ENCODE data around the gene KCTD19.
A peak's percentile ranks its signal among the peaks of the same experiment; 100 is the strongest.

KCTD19 gene

DNA sequence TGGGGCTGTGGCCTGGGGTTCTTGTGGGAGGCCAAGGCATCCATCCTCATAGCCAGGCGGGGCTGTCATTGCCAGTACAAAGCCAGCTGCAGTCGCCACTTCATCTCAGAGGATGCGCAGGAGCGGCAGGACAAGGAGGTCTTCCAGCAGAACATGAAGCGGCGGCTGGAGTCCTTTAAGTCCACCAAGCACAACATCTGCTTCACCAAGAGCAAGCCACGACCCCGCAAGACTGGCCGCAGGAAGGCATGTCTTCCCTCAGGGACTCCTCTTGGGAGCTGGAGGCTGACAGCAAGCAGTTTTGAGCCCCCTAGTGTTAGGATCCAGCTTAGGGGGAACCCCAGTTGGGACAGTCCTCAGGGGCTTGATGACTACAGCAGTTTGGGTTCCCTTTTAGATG is 62.3 kb downstream of the KCTD19 start:
- H3K27me3 ChIP-seq (replicated peaks in 2 of 5; ENCODE audit: control insufficient read depth in 4 of 5, insufficient read depth in 5 of 5, low read length in 4 of 5), result peaks cover 0 to 3% (median 0%) of the 10 kb centered on the region in 5 experiments
- H3K4me1 ChIP-seq (ENCODE audit: control extremely low read depth in 1 of 4, control insufficient read depth in 4 of 4, insufficient read depth in 4 of 4, low read length in 3 of 4), result peaks cover 0 to 3% (median 0%) of the 10 kb centered on the region in 4 experiments
- H3K9me3 ChIP-seq (ENCODE audit: control extremely low read depth in 1 of 5, control insufficient read depth in 4 of 5, insufficient read depth in 2 of 5, low read depth in 1 of 5, low read length in 4 of 5), result no peaks in the 10 kb centered on the region
- CTCF ChIA-PET, result interaction anchor here (0.7 to 3.1 kb wide), 11 partner anchors 9 to 164 kb away, joined by 3 to 9 read pairs (median 5); partner anchors contain the start of genes FHOD1 and SLC9A5
- peak in 1 of 3 donors; percentile 28 for DNase-seq
- 94% methylated on average over 9 of the region's 9 CpGs for WGBS (ENCODE audit: insufficient coverage)
- no peak overlapping the region for H3K4me3 ChIP-seq (ENCODE audit: control insufficient read depth in 1 of 7, extremely low read depth in 1 of 7, insufficient read depth in 4 of 7, low read depth in 2 of 7, low read length in 6 of 7)
- POLR2A ChIA-PET, result interaction anchor here (0.5 kb wide), 1 partner anchor 16 kb away, joined by 3 read pairs; no protein-coding TSS in a partner anchor
- H3K27ac ChIP-seq (ENCODE audit: insufficient read depth in 1 of 2, low read depth in 1 of 2, low read length in 2 of 2, poor library complexity in 1 of 2, severe bottlenecking in 2 of 2), result no peak overlapping the region
- H3K36me3 ChIP-seq (ENCODE audit: control insufficient read depth in 4 of 4, insufficient read depth in 4 of 4, low read length in 3 of 4), result no peaks in the 10 kb centered on the region

DNA sequence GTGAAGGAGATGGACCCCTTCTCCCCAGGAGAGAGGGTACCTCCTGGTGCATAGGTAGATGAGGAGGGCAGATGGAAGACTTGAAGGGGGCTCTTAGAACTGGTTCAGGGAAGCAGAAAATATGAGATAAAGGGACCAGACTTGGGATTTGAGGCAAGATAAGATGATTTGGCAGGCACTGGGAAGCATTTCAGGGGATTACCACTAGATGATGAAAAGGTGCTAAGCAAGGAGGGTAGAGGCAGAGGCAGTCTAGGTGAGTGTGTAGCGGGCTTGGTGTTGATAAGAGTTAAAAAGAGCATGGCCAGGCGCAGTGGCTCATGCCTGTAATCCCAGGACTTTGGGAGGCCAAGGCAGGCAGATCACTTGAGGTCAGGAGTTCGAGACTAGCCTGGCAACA is 63.3 kb downstream of the KCTD19 start:
- WGBS (ENCODE audit: insufficient coverage), result 97% methylated on average over 3 of the region's 3 CpGs
- no peak overlapping the region for H3K27ac ChIP-seq (ENCODE audit: insufficient read depth in 1 of 2, low read depth in 1 of 2, low read length in 2 of 2, poor library complexity in 1 of 2, severe bottlenecking in 2 of 2)
- POLR2A ChIA-PET, result no interaction called here
- H3K4me1 ChIP-seq (ENCODE audit: control extremely low read depth in 1 of 4, control insufficient read depth in 4 of 4, insufficient read depth in 4 of 4, low read length in 3 of 4), result peaks cover 0 to 3% (median 0%) of the 10 kb centered on the region in 4 experiments
- DNase-seq, result no peak
- CTCF ChIA-PET, result interaction anchor here (1.1 to 3.1 kb wide), 8 partner anchors 11 to 165 kb away, joined by 3 to 9 read pairs (median 5); partner anchors contain the start of genes FHOD1 and SLC9A5
- peaks cover 0 to 3% (median 0%) of the 10 kb centered on the region in 5 experiments for H3K27me3 ChIP-seq (replicated peaks in 2 of 5; ENCODE audit: control insufficient read depth in 4 of 5, insufficient read depth in 5 of 5, low read length in 4 of 5)
- no peaks in the 10 kb centered on the region for H3K36me3 ChIP-seq (ENCODE audit: control insufficient read depth in 4 of 4, insufficient read depth in 4 of 4, low read length in 3 of 4)
- no peaks in the 10 kb centered on the region for H3K9me3 ChIP-seq (ENCODE audit: control extremely low read depth in 1 of 5, control insufficient read depth in 4 of 5, insufficient read depth in 2 of 5, low read depth in 1 of 5, low read length in 4 of 5)
- no peak overlapping the region for H3K4me3 ChIP-seq (ENCODE audit: control insufficient read depth in 1 of 7, extremely low read depth in 1 of 7, insufficient read depth in 4 of 7, low read depth in 2 of 7, low read length in 6 of 7)

DNA sequence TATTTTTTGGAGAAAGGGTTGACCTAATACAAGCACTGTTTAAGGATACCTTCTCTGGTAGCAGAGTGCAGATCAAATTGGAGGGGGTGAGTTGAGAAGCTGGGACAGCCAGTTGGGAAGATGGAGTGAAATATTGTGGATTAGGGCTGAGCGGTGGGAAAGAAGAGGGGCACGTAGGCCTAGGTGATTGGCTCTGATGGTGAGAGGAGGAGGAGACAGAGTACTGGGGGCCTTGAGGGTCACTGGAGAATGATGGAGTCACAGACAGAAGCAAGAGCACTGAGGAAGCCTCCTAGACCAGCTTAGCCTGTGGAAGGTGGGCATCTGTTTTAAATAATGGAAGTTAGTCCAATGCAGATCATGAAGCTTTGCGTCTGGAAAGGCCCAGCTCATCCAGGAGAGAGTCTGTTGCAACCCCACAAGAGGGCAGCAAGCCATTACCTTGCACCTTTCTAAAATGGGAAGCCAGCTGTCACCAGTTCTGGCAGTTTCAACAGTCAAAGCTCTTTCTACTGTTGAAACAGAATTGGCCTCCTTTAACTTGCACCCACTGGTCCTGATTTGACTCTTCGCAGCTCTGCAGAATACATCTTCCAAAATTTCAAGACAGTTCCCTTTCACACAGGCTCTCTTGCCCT is 66.0 kb downstream of the KCTD19 start:
- H3K27me3 ChIP-seq (replicated peaks in 2 of 5; ENCODE audit: control insufficient read depth in 4 of 5, insufficient read depth in 5 of 5, low read length in 4 of 5), result peaks cover 0 to 3% (median 0%) of the 10 kb centered on the region in 5 experiments
- DNase-seq, result peak; percentile 63 to 83 (median 80)
- CTCF ChIA-PET, result interaction anchor here (0.8 to 1.9 kb wide), 42 partner anchors 8 to 207 kb away, joined by 3 to 25 read pairs (median 4); partner anchors contain the start of genes FHOD1, KCTD19, LRRC36 and SLC9A5
- peaks cover 0 to 3% (median 0%) of the 10 kb centered on the region in 4 experiments for H3K4me1 ChIP-seq (ENCODE audit: control extremely low read depth in 1 of 4, control insufficient read depth in 4 of 4, insufficient read depth in 4 of 4, low read length in 3 of 4)
- H3K9me3 ChIP-seq (ENCODE audit: control extremely low read depth in 1 of 5, control insufficient read depth in 4 of 5, insufficient read depth in 2 of 5, low read depth in 1 of 5, low read length in 4 of 5), result no peaks in the 10 kb centered on the region
- 70% methylated on average over 4 of the region's 4 CpGs for WGBS (ENCODE audit: insufficient coverage)
- no peak overlapping the region for H3K4me3 ChIP-seq (ENCODE audit: control insufficient read depth in 1 of 7, extremely low read depth in 1 of 7, insufficient read depth in 4 of 7, low read depth in 2 of 7, low read length in 6 of 7)
- POLR2A ChIA-PET, result no interaction called here
- H3K36me3 ChIP-seq (ENCODE audit: control insufficient read depth in 4 of 4, insufficient read depth in 4 of 4, low read length in 3 of 4), result no peaks in the 10 kb centered on the region
- H3K27ac ChIP-seq (ENCODE audit: insufficient read depth in 1 of 2, low read depth in 1 of 2, low read length in 2 of 2, poor library complexity in 1 of 2, severe bottlenecking in 2 of 2), result no peak overlapping the region

DNA sequence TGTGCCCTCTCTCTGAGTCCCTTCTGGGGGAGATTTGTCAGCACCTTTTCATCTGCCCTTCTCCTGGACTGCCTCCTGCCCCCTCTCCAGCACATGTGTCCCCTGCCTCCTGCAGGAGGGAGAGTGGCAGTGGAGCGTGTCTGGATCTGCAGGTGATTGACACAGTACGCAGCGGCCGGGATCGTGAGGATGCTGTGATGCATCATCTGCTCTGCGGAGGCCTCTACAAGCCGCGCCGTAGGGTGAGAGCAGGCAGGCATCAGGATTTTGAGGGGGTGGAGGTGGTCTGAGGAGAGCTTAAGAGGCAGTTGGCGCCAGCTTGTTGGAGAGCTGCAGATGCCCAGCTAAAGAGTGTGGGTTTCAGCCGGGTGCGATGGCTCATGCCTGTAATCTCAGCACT is 66.8 kb downstream of the KCTD19 start:
- no peak overlapping the region for H3K4me3 ChIP-seq (ENCODE audit: control insufficient read depth in 1 of 7, extremely low read depth in 1 of 7, insufficient read depth in 4 of 7, low read depth in 2 of 7, low read length in 6 of 7)
- peaks cover 0 to 3% (median 0%) of the 10 kb centered on the region in 5 experiments for H3K27me3 ChIP-seq (replicated peaks in 2 of 5; ENCODE audit: control insufficient read depth in 4 of 5, insufficient read depth in 5 of 5, low read length in 4 of 5)
- CTCF ChIA-PET, result interaction anchor here (0.7 to 1.9 kb wide), 22 partner anchors 9 to 206 kb away, joined by 3 to 25 read pairs (median 5); partner anchors contain the start of genes FHOD1, SLC9A5 and TMEM208
- POLR2A ChIA-PET, result no interaction called here
- no peaks in the 10 kb centered on the region for H3K36me3 ChIP-seq (ENCODE audit: control insufficient read depth in 4 of 4, insufficient read depth in 4 of 4, low read length in 3 of 4)
- no peaks in the 10 kb centered on the region for H3K9me3 ChIP-seq (ENCODE audit: control extremely low read depth in 1 of 5, control insufficient read depth in 4 of 5, insufficient read depth in 2 of 5, low read depth in 1 of 5, low read length in 4 of 5)
- H3K27ac ChIP-seq (ENCODE audit: insufficient read depth in 1 of 2, low read depth in 1 of 2, low read length in 2 of 2, poor library complexity in 1 of 2, severe bottlenecking in 2 of 2), result no peak overlapping the region
- 97% methylated on average over 11 of the region's 12 CpGs for WGBS (ENCODE audit: insufficient coverage)
- no peak for DNase-seq
- H3K4me1 ChIP-seq (ENCODE audit: control extremely low read depth in 1 of 4, control insufficient read depth in 4 of 4, insufficient read depth in 4 of 4, low read length in 3 of 4), result peaks cover 0 to 3% (median 0%) of the 10 kb centered on the region in 4 experiments

DNA sequence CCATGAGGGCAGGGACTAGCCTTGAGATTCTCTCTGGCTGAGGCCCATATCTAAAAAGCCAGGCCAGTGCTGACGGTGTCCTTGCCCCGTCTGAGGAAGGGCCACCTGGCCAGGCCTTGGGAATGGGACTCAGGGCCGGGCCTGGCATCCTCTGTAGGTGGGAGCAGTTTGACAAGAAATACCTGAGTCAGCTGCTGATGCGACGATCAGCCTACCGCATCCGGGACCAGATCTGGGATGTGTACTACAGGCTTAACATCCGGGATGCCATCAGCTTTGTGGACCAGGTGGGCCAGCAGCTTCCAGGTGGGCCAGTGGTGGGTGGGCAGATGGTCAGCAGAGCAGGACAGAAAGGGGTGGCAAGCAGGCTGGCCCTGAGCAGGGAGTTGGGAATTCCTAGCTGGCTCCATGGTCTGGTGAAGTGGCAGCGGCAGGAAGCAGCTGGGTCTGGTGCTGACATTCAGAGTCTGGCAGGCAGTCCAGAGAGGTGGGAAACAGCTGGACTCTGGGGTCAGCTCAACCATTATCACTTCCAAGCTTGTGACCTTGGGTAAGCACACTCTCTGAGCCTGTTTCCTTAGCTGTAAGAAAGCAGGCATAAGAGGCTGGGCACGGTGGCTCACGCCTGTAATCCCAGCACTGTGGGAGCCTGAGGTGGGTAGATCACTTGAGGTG is 68.2 kb downstream of the KCTD19 start:
- Histone ChIP-seq H3K27ac (ENCODE audit: insufficient read depth in 1 of 2, low read depth in 1 of 2, low read length in 2 of 2, poor library complexity in 1 of 2, severe bottlenecking in 2 of 2) (no peak overlapping the region), H3K4me1 (ENCODE audit: control extremely low read depth in 1 of 4, control insufficient read depth in 4 of 4, insufficient read depth in 4 of 4, low read length in 3 of 4) (peaks cover 0 to 3% (median 0%) of the 10 kb centered on the region in 4 experiments), H3K9me3 (ENCODE audit: control extremely low read depth in 1 of 5, control insufficient read depth in 4 of 5, insufficient read depth in 2 of 5, low read depth in 1 of 5, low read length in 4 of 5) (no peaks in the 10 kb centered on the region), H3K4me3 (ENCODE audit: control insufficient read depth in 1 of 7, extremely low read depth in 1 of 7, insufficient read depth in 4 of 7, low read depth in 2 of 7, low read length in 6 of 7) (no peak overlapping the region), H3K36me3 (ENCODE audit: control insufficient read depth in 4 of 4, insufficient read depth in 4 of 4, low read length in 3 of 4) (no peaks in the 10 kb centered on the region), H3K27me3 (replicated peaks in 2 of 5; ENCODE audit: control insufficient read depth in 4 of 5, insufficient read depth in 5 of 5, low read length in 4 of 5) (no peaks in the 10 kb centered on the region)
- CTCF ChIA-PET, result interaction anchor here (1.0 to 1.8 kb wide), 4 partner anchors 9 to 124 kb away, joined by 3 to 15 read pairs (median 3); partner anchors contain the start of gene SLC9A5
- no peak for DNase-seq
- WGBS (ENCODE audit: insufficient coverage), result 100% methylated on average over 11 of the region's 11 CpGs
- POLR2A ChIA-PET, result interaction anchor here (0.7 to 0.8 kb wide), 2 partner anchors 10 to 273 kb away, joined by 3 read pairs; no protein-coding TSS in a partner anchor

DNA sequence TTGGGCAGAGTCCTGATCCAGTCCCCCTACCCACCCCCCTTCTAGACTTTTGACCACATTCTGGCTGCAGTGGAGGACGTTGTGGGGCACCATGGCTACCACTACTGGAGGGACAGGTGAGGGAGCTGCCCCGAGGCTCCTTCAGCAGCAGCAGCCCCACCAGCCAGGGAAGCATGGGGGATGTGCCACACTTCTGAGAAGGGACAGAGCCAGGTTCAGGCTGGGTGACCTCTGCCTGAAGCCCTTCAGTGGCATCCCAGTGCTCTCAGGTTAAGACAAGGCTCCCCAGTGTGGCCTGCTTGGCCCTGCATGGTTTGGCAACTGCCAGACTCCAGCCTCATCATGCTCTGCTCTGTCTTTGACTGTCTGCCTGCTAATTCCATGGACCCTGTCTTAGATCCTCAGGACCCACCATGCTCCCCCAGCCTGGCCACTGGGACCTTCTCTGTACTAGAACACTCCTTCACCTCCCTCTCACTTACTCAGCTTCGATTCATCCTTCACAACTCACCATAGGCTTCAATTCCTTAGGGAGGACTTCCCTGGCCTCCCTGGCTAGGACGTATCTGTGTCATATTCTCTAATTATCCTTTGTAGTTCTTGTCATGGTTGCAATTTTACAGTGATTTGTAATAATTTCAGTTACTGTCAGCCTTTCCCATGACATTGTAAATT is 68.9 kb downstream of the KCTD19 start:
- ChIA-PET POLR2A (no interaction called here), CTCF (interaction anchor here (1.8 kb wide), 1 partner anchor 9 kb away, joined by 15 read pairs; the partner anchor contains the start of gene SLC9A5)
- no peaks in the 10 kb centered on the region for H3K27me3 ChIP-seq (replicated peaks in 2 of 5; ENCODE audit: control insufficient read depth in 4 of 5, insufficient read depth in 5 of 5, low read length in 4 of 5)
- H3K4me3 ChIP-seq (ENCODE audit: control insufficient read depth in 1 of 7, extremely low read depth in 1 of 7, insufficient read depth in 4 of 7, low read depth in 2 of 7, low read length in 6 of 7), result no peak overlapping the region
- no peak overlapping the region for H3K27ac ChIP-seq (ENCODE audit: insufficient read depth in 1 of 2, low read depth in 1 of 2, low read length in 2 of 2, poor library complexity in 1 of 2, severe bottlenecking in 2 of 2)
- no peaks in the 10 kb centered on the region for H3K36me3 ChIP-seq (ENCODE audit: control insufficient read depth in 4 of 4, insufficient read depth in 4 of 4, low read length in 3 of 4)
- WGBS (ENCODE audit: insufficient coverage), result 100% methylated on average over 3 of the region's 4 CpGs
- peaks cover 0 to 3% (median 1%) of the 10 kb centered on the region in 4 experiments for H3K4me1 ChIP-seq (ENCODE audit: control extremely low read depth in 1 of 4, control insufficient read depth in 4 of 4, insufficient read depth in 4 of 4, low read length in 3 of 4)
- no peak for DNase-seq
- no peaks in the 10 kb centered on the region for H3K9me3 ChIP-seq (ENCODE audit: control extremely low read depth in 1 of 5, control insufficient read depth in 4 of 5, insufficient read depth in 2 of 5, low read depth in 1 of 5, low read length in 4 of 5)
